Fibroblast of lung (primary cell): ENCODE data around the gene ZNF354C. TPM values are rescaled to one million over a fixed set of nuclear protein-coding genes. Genes with fewer than 3 reads are reported as not detected.
A peak's percentile ranks its signal among the peaks of the same experiment; 100 is the strongest.

ENCODE experiments used
- DNase-seq, 2 donors: peaks; one replicate each; pipeline versions ENCODE4 v3.0.0 to v3.0.0-alpha.2; 2010; ENCODE audit warnings: low read depth in 2 of 2
- H2AFZ ChIP-seq: 2 replicates; pipeline ENCODE4 v1.5.1; 2012; ENCODE audit warnings: low read length, control low read depth, inconsistent platforms
- H3K27ac ChIP-seq: 2 replicates; pipeline ENCODE4 v1.5.1; 2011; ENCODE audit warnings: low read length, control low read depth; ENCODE audit not compliant: insufficient read depth
- H3K27me3 ChIP-seq: 2 replicates; pipeline ENCODE4 v1.5.1; 2011; ENCODE audit warnings: mild to moderate bottlenecking, low read length; ENCODE audit not compliant: control insufficient read depth, insufficient read depth
- H3K36me3 ChIP-seq: 2 replicates; pipeline ENCODE4 v1.5.1; 2011; ENCODE audit warnings: low read length; ENCODE audit not compliant: control insufficient read depth, insufficient read depth
- H3K4me1 ChIP-seq: 2 replicates; pipeline ENCODE4 v1.5.1; 2011; ENCODE audit warnings: low read length; ENCODE audit not compliant: control insufficient read depth, insufficient read depth; ENCODE audit errors: extremely low read depth
- H3K4me2 ChIP-seq: 2 replicates; pipeline ENCODE4 v1.5.1; 2011; ENCODE audit warnings: low read length, control low read depth; ENCODE audit not compliant: insufficient read depth; ENCODE audit errors: extremely low read depth
- H3K4me3 ChIP-seq, 4 experiments: fragments of 200-600 bp in 1 of 4; sonication (generic) in 1 of 4; replicated peaks in 1 of 4; 2 replicates each; pipeline ENCODE4 v1.5.1; 2011 to 2016; ENCODE audit warnings: low read length in 4 of 4, low read depth in 3 of 4, mild to moderate bottlenecking in 3 of 4, control low read depth in 2 of 4, inconsistent platforms in 1 of 4, mixed read lengths in 1 of 4; ENCODE audit not compliant: insufficient read depth in 1 of 4; ENCODE audit errors: control extremely low read depth in 1 of 4
- H3K79me2 ChIP-seq: 2 replicates; pipeline ENCODE4 v1.5.1; 2012; ENCODE audit warnings: mild to moderate bottlenecking, low read length, inconsistent platforms; ENCODE audit not compliant: control insufficient read depth, insufficient read depth
- H3K9ac ChIP-seq: 2 replicates; pipeline ENCODE4 v1.5.1; 2011; ENCODE audit warnings: mild to moderate bottlenecking, low read length, control low read depth; ENCODE audit not compliant: insufficient read depth
- H3K9me3 ChIP-seq: 2 replicates; pipeline ENCODE4 v1.5.1; 2012; ENCODE audit warnings: low read depth, low read length; ENCODE audit not compliant: control insufficient read depth, insufficient read depth
- H4K20me1 ChIP-seq: 2 replicates; pipeline ENCODE4 v1.5.1; 2011; ENCODE audit warnings: low read length; ENCODE audit not compliant: control insufficient read depth, insufficient read depth; ENCODE audit errors: extremely low read depth
- CTCF ChIP-seq, 2 donors: IDR thresholded peaks in 1 of 2; conservative IDR thresholded peaks in 1 of 2; 1 replicate in 1 of 2; 2 replicates in 1 of 2; pipeline ENCODE4 v1.5.1; 2011 to 2012; ENCODE audit warnings: low read length in 2 of 2, control low read depth in 1 of 2, inconsistent platforms in 1 of 2, low read depth in 1 of 2, mild to moderate bottlenecking in 1 of 2
- EZH2 ChIP-seq: IDR thresholded peaks from 2 replicates; pipeline ENCODE4 v1.5.1; 2012; ENCODE audit warnings: low read length, control low read depth, mild to moderate bottlenecking; ENCODE audit errors: missing control alignments
- polyA minus RNA-seq: library from RNA; depleted of rRNA, polyadenylated mRNA; stranded (reverse); fragments of >200 nt; gene quantifications from 2 replicates; pipeline ENCODE4 v1.2.3, GENCODE V29; 2011; ENCODE audit warnings: low replicate concordance
- polyA plus RNA-seq, 2 donors: library from polyadenylated mRNA; depleted of rRNA in 1 of 2; stranded (reverse) in 1 of 2; unstranded in 1 of 2; fragments of >200 nt; gene quantifications; 2 replicates each; pipeline ENCODE4 v1.2.1, GENCODE V29; 2011 to 2012; ENCODE audit warnings: missing spikeins in 1 of 2
- total RNA-seq: library from RNA; depleted of rRNA; stranded (reverse); fragments of >200 nt; gene quantifications from 2 replicates; pipeline ENCODE4 v1.2.1, GENCODE V29; 2014

ZNF354C gene
- total RNA-seq, result 11.8 and 12.4 TPM in 2 replicates
- polyA plus RNA-seq, result 4.4 and 4.5 TPM in 2 replicates
- 3.2 and 3.4 TPM in 2 replicates for polyA plus RNA-seq (2012)
- 0.39 and 2.8 TPM in 2 replicates for polyA minus RNA-seq

GRCh38 chr5:179060116-179061008 lies at the start of gene ZNF354C:
Gene ZNF354C, plus strand, starts transcription at chr5:179060373. Its CDS starts 1,696 bp downstream, at chr5:179062069.
- no peaks in the 10 kb centered on the region for H3K36me3 ChIP-seq
- peak within 1 kb of the TSS; percentile 78 for H2AFZ ChIP-seq
- peak within 1 kb of the TSS; percentile 66 for H3K9ac ChIP-seq
- peaks cover 8% of the 10 kb centered on the region for H3K79me2 ChIP-seq
- H3K4me1 ChIP-seq, result no peaks in the 10 kb centered on the region
- H3K4me3 ChIP-seq, result peak within 1 kb of the TSS; percentile 47 to 84 (median 66)
- peak within 1 kb of the TSS; percentile 81 for H3K4me2 ChIP-seq
- H4K20me1 ChIP-seq, result no peaks in the 10 kb centered on the region
- peak; percentile 90 to 91 for DNase-seq
- no peaks in the 10 kb centered on the region for H3K27me3 ChIP-seq
- TF ChIP-seq EZH2, result no peak
- no peak for TF ChIP-seq CTCF (conservative IDR thresholded peaks at IDR 0.05 in 1 of 2, IDR thresholded peaks at IDR 0.05 in 1 of 2; ENCODE audit: low read depth in 1 of 2, low read length in 2 of 2)
- H3K9me3 ChIP-seq, result no peaks in the 10 kb centered on the region
- peak within 1 kb of the TSS; percentile 49 for H3K27ac ChIP-seq

GRCh38 chr5:179023528-179024189 lies 36.5 kb upstream of the ZNF354C start, which contains the start of gene ZNF879:
Gene ZNF879, plus strand, starts transcription at chr5:179023804. Its CDS starts 1,201 bp downstream, at chr5:179025005.
- Histone ChIP-seq H2AFZ (peak within 1 kb of the TSS; percentile 90), H3K27ac (peak within 1 kb of the TSS; percentile 58), H3K9me3 (no peaks in the 10 kb centered on the region), H3K9ac (peak within 1 kb of the TSS; percentile 75), H3K4me3 (peak within 1 kb of the TSS; percentile 68 to 92 (median 76)), H3K79me2 (no peaks in the 10 kb centered on the region), H3K27me3 (no peaks in the 10 kb centered on the region), H3K4me2 (peak within 1 kb of the TSS; percentile 89), H3K4me1 (no peaks in the 10 kb centered on the region), H4K20me1 (no peaks in the 10 kb centered on the region), H3K36me3 (peaks cover 3% of the 10 kb centered on the region)
- TF ChIP-seq CTCF (conservative IDR thresholded peaks at IDR 0.05 in 1 of 2, IDR thresholded peaks at IDR 0.05 in 1 of 2; ENCODE audit: low read depth in 1 of 2, low read length in 2 of 2) (no peak), EZH2 (no peak)
- peak; percentile 96 to 97 for DNase-seq

GRCh38 chr5:179033004-179033580 lies 27.1 kb upstream of the ZNF354C start:
- Histone ChIP-seq H3K4me2 (no peak overlapping the region), H3K4me1 (no peaks in the 10 kb centered on the region), H4K20me1 (no peaks in the 10 kb centered on the region), H2AFZ (no peak overlapping the region), H3K9me3 (peaks cover 1% of the 10 kb centered on the region), H3K79me2 (no peaks in the 10 kb centered on the region), H3K27me3 (no peaks in the 10 kb centered on the region), H3K9ac (no peak overlapping the region), H3K36me3 (peaks cover 2% of the 10 kb centered on the region), H3K27ac (no peak overlapping the region), H3K4me3 (no peak overlapping the region)
- DNase-seq, result peak; percentile 1 to 5
- TF ChIP-seq CTCF (conservative IDR thresholded peaks at IDR 0.05 in 1 of 2, IDR thresholded peaks at IDR 0.05 in 1 of 2; ENCODE audit: low read depth in 1 of 2, low read length in 2 of 2) (no peak), EZH2 (no peak)
